Right lung (tissue), 5 donors: ENCODE measurements around the gene TAB3. TPM values are rescaled to one million over a fixed set of nuclear protein-coding genes. Genes with fewer than 3 reads are reported as not detected.

Experiments used
- DNase-seq, 2 donors: peaks; one replicate each; pipeline ENCODE4 v3.0.0-alpha.2; 2013
- polyA plus RNA-seq, 5 donors: library from polyadenylated mRNA; unstranded; fragments of 120-200 nt; gene quantifications; one replicate each; pipeline versions ENCODE4 v1.2.1 to v1.2.3, GENCODE V29; 2013; ENCODE audit warnings: inconsistent platforms in 1 of 5, low replicate concordance in 1 of 5; ENCODE audit not compliant: insufficient read length in 5 of 5, insufficient read depth in 1 of 5

The TAB3 gene
- polyA plus RNA-seq, 5 donors, result 19.7 to 35.1 (median 29.0) TPM

GRCh38 chrX:30887721-30888120 is 1.3 kb downstream of the TAB3 start:
- DNase-seq, result no peak

GRCh38 chrX:30887288-30887687 is 1.8 kb downstream of the TAB3 start:
- DNase-seq, result no peak

GRCh38 chrX:30885136-30885535 is 3.9 kb downstream of the TAB3 start:
- DNase-seq, result no peak

GRCh38 chrX:30883138-30883537 is 5.9 kb downstream of the TAB3 start:
- DNase-seq, result no peak

- no peak for DNase-seq
These were observed 7.3 kb downstream of the TAB3 start for GRCh38 chrX:30881797-30882196.

GRCh38 chrX:30881390-30881789 is 7.7 kb downstream of the TAB3 start:
- no peak for DNase-seq

- no peak for DNase-seq
These were observed 9.0 kb downstream of the TAB3 start for GRCh38 chrX:30880058-30880457.

GRCh38 chrX:30876367-30876766 is 12.7 kb downstream of the TAB3 start:
- DNase-seq, result no peak

- no peak for DNase-seq
These were observed 13.1 kb downstream of the TAB3 start for GRCh38 chrX:30875957-30876356.

GRCh38 chrX:30874851-30875250 is 14.2 kb downstream of the TAB3 start:
- DNase-seq, result no peak

GRCh38 chrX:30870572-30870971 is 18.5 kb downstream of the TAB3 start:
- DNase-seq, result no peak

- DNase-seq, result no peak
These were observed 23.4 kb downstream of the TAB3 start for GRCh38 chrX:30865612-30866011.

GRCh38 chrX:30865015-30865414 is 24.0 kb downstream of the TAB3 start:
- no peak for DNase-seq

GRCh38 chrX:30864383-30864785 is 24.7 kb downstream of the TAB3 start:
- no peak for DNase-seq

GRCh38 chrX:30863974-30864373 is 25.1 kb downstream of the TAB3 start:
- DNase-seq, result peak in 1 of 2 donors; percentile 31

GRCh38 chrX:30858098-30858497 is 31.0 kb downstream of the TAB3 start:
- DNase-seq, result no peak

GRCh38 chrX:30851449-30851848 is 37.6 kb downstream of the TAB3 start:
- no peak for DNase-seq

GRCh38 chrX:30835373-30835772 is 53.7 kb downstream of the TAB3 start:
- no peak for DNase-seq

- no peak for DNase-seq
These were observed 55.2 kb downstream of the TAB3 start for GRCh38 chrX:30833896-30834295.

GRCh38 chrX:30831082-30831481 is 58.0 kb downstream of the TAB3 start:
- no peak for DNase-seq

GRCh38 chrX:30830326-30830943 is 58.6 kb downstream of the TAB3 start:
- no peak for DNase-seq

GRCh38 chrX:30824275-30824674 is 64.8 kb downstream of the TAB3 start:
- no peak for DNase-seq

- DNase-seq, result no peak
These were observed 66.3 kb downstream of the TAB3 start for GRCh38 chrX:30822764-30823163.

- DNase-seq, result no peak
These were observed 66.9 kb downstream of the TAB3 start for GRCh38 chrX:30822068-30822681.
